ENCODE data around the gene TTLL10. TPM values are rescaled to one million over a fixed set of nuclear protein-coding genes. Genes with fewer than 3 reads are reported as not detected.

Gene TTLL10
- total and polyA plus RNA-seq, 2 of the 8 experiments (the other 6 are each of a cell fraction or from before 2014, with no cell fraction given): 1.1 to 1.7 TPM

- Histone ChIP-seq H3K14ac (ENCODE audit: insufficient read length) (no peak overlapping the region), H3K4me2 (ENCODE audit: insufficient read depth in 1 of 2, low read depth in 2 of 2, low read length in 2 of 2) (no peak overlapping the region), H3K4me1 (replicated peaks in 1 of 4; ENCODE audit: control insufficient read depth in 3 of 4, insufficient read depth in 4 of 4, low read length in 3 of 4) (no peaks in the 10 kb centered on the region; a peak in 1 of 7 replicates), H3K23ac (ENCODE audit: insufficient read length) (no peak overlapping the region), H3K9me3 (ENCODE audit: insufficient read depth in 2 of 2, low read depth in 1 of 2, low read length in 1 of 2) (no peaks in the 10 kb centered on the region), H4K8ac (ENCODE audit: extremely low read depth, insufficient read depth, low read length) (no peak overlapping the region; the same call in 1 of the 2 replicates), H2BK12ac (ENCODE audit: low read depth, low read length) (no peak overlapping the region), H2AFZ (ENCODE audit: low read length) (no peak overlapping the region), H2AK5ac (ENCODE audit: low read depth, low read length) (no peak overlapping the region), H4K20me1 (replicated peaks in 1 of 2; ENCODE audit: control insufficient read depth in 1 of 2, insufficient read depth in 2 of 2, low read length in 2 of 2) (peaks cover 3 to 13% of the 10 kb centered on the region in 2 experiments), H2BK5ac (ENCODE audit: low read depth, low read length) (no peak overlapping the region), H2BK120ac (replicated peaks; ENCODE audit: low read depth, low read length) (no peak overlapping the region), H3K27me3 (replicated peaks in 1 of 4; ENCODE audit: control insufficient read depth in 3 of 4, extremely low read depth in 1 of 4, insufficient read depth in 3 of 4, low read length in 3 of 4) (no peaks in the 10 kb centered on the region), H3K79me1 (ENCODE audit: low read depth, low read length) (peaks cover 5% of the 10 kb centered on the region; the same call in 1 of the 2 replicates), H3K23me2 (ENCODE audit: low read depth, low read length) (no peaks in the 10 kb centered on the region), H2BK20ac (ENCODE audit: low read length) (no peak overlapping the region), H4K5ac (ENCODE audit: insufficient read length, low read depth, low read length) (no peak overlapping the region), H3K56ac (replicated peaks; ENCODE audit: insufficient read length, low read depth, low read length) (no peak overlapping the region), H3K18ac (ENCODE audit: extremely low read depth, low read length) (no peak overlapping the region), H3K27ac (ENCODE audit: low read depth, low read length) (no peak overlapping the region), H3K4ac (replicated peaks; ENCODE audit: insufficient read length, low read depth, low read length) (no peak overlapping the region), H4K91ac (replicated peaks; ENCODE audit: insufficient read length, low read length) (no peak overlapping the region), H3K4me3 (ENCODE audit: extremely low read depth in 1 of 4, insufficient read depth in 2 of 4, low read depth in 3 of 4, low read length in 4 of 4) (no peak overlapping the region), H2BK15ac (ENCODE audit: low read length) (no peak overlapping the region), H3K79me2 (ENCODE audit: control insufficient read depth in 1 of 2, insufficient read depth in 2 of 2, low read length in 2 of 2) (no peaks in the 10 kb centered on the region), H3K9ac (replicated peaks in 1 of 4; ENCODE audit: extremely low read depth in 1 of 4, low read depth in 3 of 4, low read length in 3 of 4) (no peak overlapping the region), H3K36me3 (ENCODE audit: control insufficient read depth in 2 of 4, insufficient read depth in 4 of 4, low read length in 3 of 4) (peaks cover 2 to 30% (median 11%) of the 10 kb centered on the region in 4 experiments; a peak in 7 of 8 replicates)
- CTCF ChIA-PET (ENCODE audit: partially characterized antibody): interaction anchor here (1.1 to 2.3 kb wide), 4 partner anchors 13 to 96 kb away, joined by 3 to 9 read pairs (median 6); no protein-coding TSS in a partner anchor
- 95% methylated on average over 50 of the region's 52 CpGs; no CpG with 5 or more reads in 1 of the 2 experiments for WGBS, 2 experiments (ENCODE audit: extremely low coverage in 1 of 2, insufficient coverage in 1 of 2, insufficient read length in 1 of 2, insufficient replicate concordance in 2 of 2, low coverage in 1 of 2, low lambda C conversion rate in 2 of 2, missing lambda C conversion rate in 1 of 2)
- POLR2A ChIA-PET (ENCODE audit: partially characterized antibody): interaction anchor here (4.3 kb wide), 1 partner anchor 9 kb away, joined by 15 read pairs; no protein-coding TSS in a partner anchor
- no peak for FAIRE-seq
- no peak for DNase-seq (ENCODE audit: low read depth in 1 of 2, low spot score in 2 of 2)
- TF ChIP-seq CTBP2 (IDR thresholded peaks at IDR 0.05; ENCODE audit: borderline replicate concordance, insufficient read depth, insufficient read length, low read length): no peak
- no peak for TF ChIP-seq POLR2A (IDR thresholded peaks at IDR 0.05; ENCODE audit: control extremely low read depth in 1 of 2, low read depth in 2 of 2, low read length in 2 of 2)
- TF ChIP-seq, protein P1, sequence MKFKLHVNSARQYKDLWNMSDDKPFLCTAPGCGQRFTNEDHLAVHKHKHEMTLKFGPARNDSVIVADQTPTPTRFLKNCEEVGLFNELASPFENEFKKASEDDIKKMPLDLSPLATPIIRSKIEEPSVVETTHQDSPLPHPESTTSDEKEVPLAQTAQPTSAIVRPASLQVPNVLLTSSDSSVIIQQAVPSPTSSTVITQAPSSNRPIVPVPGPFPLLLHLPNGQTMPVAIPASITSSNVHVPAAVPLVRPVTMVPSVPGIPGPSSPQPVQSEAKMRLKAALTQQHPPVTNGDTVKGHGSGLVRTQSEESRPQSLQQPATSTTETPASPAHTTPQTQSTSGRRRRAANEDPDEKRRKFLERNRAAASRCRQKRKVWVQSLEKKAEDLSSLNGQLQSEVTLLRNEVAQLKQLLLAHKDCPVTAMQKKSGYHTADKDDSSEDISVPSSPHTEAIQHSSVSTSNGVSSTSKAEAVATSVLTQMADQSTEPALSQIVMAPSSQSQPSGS (IDR thresholded peaks at IDR 0.05; ENCODE audit: low read length): no peak
- TF ChIP-seq SIN3A (conservative IDR thresholded peaks at IDR 0.05 in 1 of 2, IDR thresholded peaks at IDR 0.05 in 1 of 2; ENCODE audit: low read depth in 1 of 2, low read length in 2 of 2): no peak
- no peak for TF ChIP-seq POLR2AphosphoS5 (IDR thresholded peaks at IDR 0.05; ENCODE audit: low read depth, low read length)
- no peak for TF ChIP-seq JUND (IDR thresholded peaks at IDR 0.05; ENCODE audit: low read length)
- TF ChIP-seq CREB1 (IDR thresholded peaks at IDR 0.05): no peak
- TF ChIP-seq TCF12 (IDR thresholded peaks at IDR 0.05; ENCODE audit: low read depth, low read length): no peak
- TF ChIP-seq CEBPB (IDR thresholded peaks at IDR 0.05; ENCODE audit: low read depth, low read length): no peak
- TF ChIP-seq TAF1 (IDR thresholded peaks at IDR 0.05; ENCODE audit: low read depth, low read length): no peak
Observed at GRCh38 chr1:1217621-1218523, 44.2 kb downstream of the TTLL10 start.

All from H1 (cell line).